Endodermal cell (in vitro differentiated cells): Measurements from ENCODE around the gene CADM1. TPM values are rescaled to one million over a fixed set of nuclear protein-coding genes. Genes with fewer than 3 reads are reported as not detected.

ENCODE experiments used
- DNase-seq: peaks from one replicate; pipeline ENCODE4 v3.0.0-alpha.2; 2017
- H3K27ac ChIP-seq: 2 replicates; pipeline ENCODE4 v1.5.1; 2013; ENCODE audit warnings: mild to moderate bottlenecking, low read depth, low read length, moderate library complexity
- H3K27me3 ChIP-seq: 2 replicates; pipeline ENCODE4 v1.6.1; 2013; ENCODE audit warnings: mild to moderate bottlenecking, low read length, moderate library complexity; ENCODE audit not compliant: insufficient read depth, control insufficient read depth, poor library complexity, severe bottlenecking
- H3K36me3 ChIP-seq: 2 replicates; pipeline ENCODE4 v1.7.0; 2013; ENCODE audit warnings: mild to moderate bottlenecking, low read length, moderate library complexity; ENCODE audit not compliant: control insufficient read depth, insufficient read depth
- H3K4me1 ChIP-seq: one replicate; pipeline ENCODE4 v1.7.0; 2013; ENCODE audit warnings: low read length; ENCODE audit not compliant: control insufficient read depth, insufficient read depth
- H3K4me3 ChIP-seq: 2 replicates; pipeline ENCODE4 v1.5.1; 2013; ENCODE audit warnings: mild to moderate bottlenecking, low read length, moderate library complexity
- H3K9ac ChIP-seq: 2 replicates; pipeline ENCODE4 v1.6.1; 2013; ENCODE audit warnings: mild to moderate bottlenecking, low read length, moderate library complexity; ENCODE audit not compliant: poor library complexity, severe bottlenecking; ENCODE audit errors: extremely low read depth
- H3K9me3 ChIP-seq: 2 replicates; pipeline ENCODE4 v1.6.1; 2013; ENCODE audit warnings: mild to moderate bottlenecking, low read length, moderate library complexity; ENCODE audit not compliant: control insufficient read depth
- H3K27ac Mint-ChIP-seq: 2 replicates; pipeline ENCODE4 v1.8.0; 2020; ENCODE audit warnings: mixed read lengths
- H3K27me3 Mint-ChIP-seq: 2 replicates; pipeline ENCODE4 v1.8.0; 2021; ENCODE audit warnings: mild to moderate bottlenecking, mixed read lengths; ENCODE audit not compliant: insufficient read depth
- H3K36me3 Mint-ChIP-seq: 2 replicates; pipeline ENCODE4 v1.8.0; 2020; ENCODE audit warnings: low read depth, mixed read lengths
- H3K4me1 Mint-ChIP-seq: 2 replicates; pipeline ENCODE4 v1.8.0; 2020; ENCODE audit warnings: mixed read lengths
- H3K4me3 Mint-ChIP-seq: 2 replicates; pipeline ENCODE4 v1.8.0; 2020; ENCODE audit warnings: mild to moderate bottlenecking, moderate library complexity, mixed read lengths
- H3K9me3 Mint-ChIP-seq: 2 replicates; pipeline ENCODE4 v1.8.0; 2020; ENCODE audit warnings: mild to moderate bottlenecking, mixed read lengths
- WGBS, 2 experiments: methylation state at CpG; one replicate each; pipeline versions ENCODE4 v1.1.5 to v1.1.7; 2013; ENCODE audit warnings: missing lambda C conversion rate in 2 of 2, mixed read lengths in 1 of 2; ENCODE audit not compliant: insufficient coverage in 1 of 2, insufficient read length in 1 of 2; 5-methylcytosine and 5-hydroxymethylcytosine counted together
- total RNA-seq, 2 donors: library from RNA; stranded (reverse); fragmentation: NEBNext Ultra II Directional in 1 of 2; extraction: Animal tissue kit (Norgen Biotek cat#: 25700) in 1 of 2; gene quantifications; 2 replicates in 1 of 2; 3 replicates in 1 of 2; pipeline ENCODE4 v1.2.1, GENCODE V29; 2021
- TF ChIP-seq, protein P1 (sequence below): fragments of 200-600 bp; sonication (generic); conservative IDR thresholded peaks from 2 replicates; pipeline ENCODE4 v1.5.0; 2021; ENCODE audit warnings: antibody characterized with exemption, mild to moderate bottlenecking

Gene CADM1
- total RNA-seq, 2 donors from 2014 or later, result 76.3 to 88.2 TPM

DNA sequence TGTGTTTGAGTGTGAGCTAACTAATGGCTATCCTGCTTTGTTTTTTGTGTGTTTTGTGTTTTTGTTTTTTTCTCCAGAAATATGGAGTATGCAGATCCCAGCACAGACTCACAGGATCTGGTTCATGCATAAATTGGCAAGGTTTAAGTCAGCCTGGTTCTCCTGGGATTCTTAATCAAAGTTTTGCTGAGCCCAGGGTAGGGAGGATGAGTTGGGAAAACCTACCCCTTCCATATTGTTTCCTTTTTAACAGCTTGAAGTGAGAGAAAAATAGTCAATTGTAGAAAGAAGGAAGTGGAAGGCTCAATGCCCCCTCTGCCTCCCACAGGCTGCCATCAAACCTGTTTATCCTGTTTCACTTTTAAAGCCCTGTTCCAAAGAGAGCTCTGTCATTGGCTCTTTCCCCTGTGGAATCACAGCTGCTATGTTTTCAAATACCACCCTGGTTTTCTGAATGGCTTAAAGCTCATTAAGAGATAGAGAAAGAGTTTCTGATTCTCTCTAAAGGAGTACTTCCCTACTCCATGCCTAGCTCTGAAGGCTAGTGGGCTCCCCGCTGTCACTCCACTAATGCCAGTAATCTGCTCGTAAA lies 23.4 kb upstream of the CADM1 start:
- peaks cover 8% of the 10 kb centered on the region for H3K27me3 Mint-ChIP-seq
- no peak overlapping the region for H3K4me3 ChIP-seq
- peaks cover 5% of the 10 kb centered on the region for H3K27me3 ChIP-seq
- H3K9ac ChIP-seq, result no peak overlapping the region
- H3K9me3 ChIP-seq, result no peaks in the 10 kb centered on the region
- peaks cover 47% of the 10 kb centered on the region for H3K4me1 Mint-ChIP-seq
- 86% methylated on average over 2 of the region's 2 CpGs; no CpG with 5 or more reads in 1 of the 2 experiments for WGBS, 2 experiments
- no peak overlapping the region for H3K4me3 Mint-ChIP-seq
- no peaks in the 10 kb centered on the region for H3K9me3 Mint-ChIP-seq
- TF ChIP-seq, protein P1, sequence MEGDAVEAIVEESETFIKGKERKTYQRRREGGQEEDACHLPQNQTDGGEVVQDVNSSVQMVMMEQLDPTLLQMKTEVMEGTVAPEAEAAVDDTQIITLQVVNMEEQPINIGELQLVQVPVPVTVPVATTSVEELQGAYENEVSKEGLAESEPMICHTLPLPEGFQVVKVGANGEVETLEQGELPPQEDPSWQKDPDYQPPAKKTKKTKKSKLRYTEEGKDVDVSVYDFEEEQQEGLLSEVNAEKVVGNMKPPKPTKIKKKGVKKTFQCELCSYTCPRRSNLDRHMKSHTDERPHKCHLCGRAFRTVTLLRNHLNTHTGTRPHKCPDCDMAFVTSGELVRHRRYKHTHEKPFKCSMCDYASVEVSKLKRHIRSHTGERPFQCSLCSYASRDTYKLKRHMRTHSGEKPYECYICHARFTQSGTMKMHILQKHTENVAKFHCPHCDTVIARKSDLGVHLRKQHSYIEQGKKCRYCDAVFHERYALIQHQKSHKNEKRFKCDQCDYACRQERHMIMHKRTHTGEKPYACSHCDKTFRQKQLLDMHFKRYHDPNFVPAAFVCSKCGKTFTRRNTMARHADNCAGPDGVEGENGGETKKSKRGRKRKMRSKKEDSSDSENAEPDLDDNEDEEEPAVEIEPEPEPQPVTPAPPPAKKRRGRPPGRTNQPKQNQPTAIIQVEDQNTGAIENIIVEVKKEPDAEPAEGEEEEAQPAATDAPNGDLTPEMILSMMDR, result no peak
- H3K27ac ChIP-seq, result no peak overlapping the region
- no peaks in the 10 kb centered on the region for H3K36me3 Mint-ChIP-seq
- peaks cover 13% of the 10 kb centered on the region for H3K4me1 ChIP-seq
- H3K27ac Mint-ChIP-seq, result peak overlapping the region; percentile 74
- DNase-seq, result peak; percentile 75
- no peaks in the 10 kb centered on the region for H3K36me3 ChIP-seq

DNA sequence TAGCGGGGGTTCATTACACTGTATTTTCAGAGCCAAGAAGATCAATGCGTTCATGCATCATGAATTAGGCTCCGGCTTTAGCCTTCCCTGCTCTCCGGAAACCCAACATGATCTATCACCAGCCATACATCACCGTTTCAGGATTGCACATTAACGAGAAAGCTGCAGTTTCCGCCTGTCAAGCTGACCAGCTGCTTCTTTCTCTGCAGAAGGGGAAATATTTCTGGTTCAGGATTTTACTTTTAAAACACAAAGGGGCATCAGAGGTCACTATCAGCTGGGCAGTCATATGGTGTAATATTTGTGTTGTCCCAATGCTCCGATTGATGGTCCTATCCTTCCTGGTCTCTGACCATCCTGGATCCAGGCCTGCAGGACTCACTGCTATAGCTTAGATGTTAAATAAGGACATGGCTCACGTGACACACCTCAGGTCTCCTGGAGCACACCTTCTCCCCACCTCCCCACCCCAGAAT lies 21.4 kb upstream of the CADM1 start:
- Histone ChIP-seq H3K27ac (no peak overlapping the region), H3K9me3 (no peaks in the 10 kb centered on the region), H3K4me3 (no peak overlapping the region), H3K36me3 (no peaks in the 10 kb centered on the region), H3K9ac (no peak overlapping the region), H3K27me3 (peaks cover 13% of the 10 kb centered on the region), H3K4me1 (peaks cover 6% of the 10 kb centered on the region)
- TF ChIP-seq, protein P1, result no peak
- peaks cover 11% of the 10 kb centered on the region for H3K27me3 Mint-ChIP-seq
- H3K4me3 Mint-ChIP-seq, result no peak overlapping the region
- DNase-seq, result peak; percentile 10
- no peak overlapping the region for H3K27ac Mint-ChIP-seq
- H3K4me1 Mint-ChIP-seq, result peaks cover 40% of the 10 kb centered on the region
- H3K36me3 Mint-ChIP-seq, result no peaks in the 10 kb centered on the region
- whole genome bisulfite sequencing, 2 experiments, result 92 to 93% methylated on average over 9 of the region's 9 CpGs
- no peaks in the 10 kb centered on the region for H3K9me3 Mint-ChIP-seq

DNA sequence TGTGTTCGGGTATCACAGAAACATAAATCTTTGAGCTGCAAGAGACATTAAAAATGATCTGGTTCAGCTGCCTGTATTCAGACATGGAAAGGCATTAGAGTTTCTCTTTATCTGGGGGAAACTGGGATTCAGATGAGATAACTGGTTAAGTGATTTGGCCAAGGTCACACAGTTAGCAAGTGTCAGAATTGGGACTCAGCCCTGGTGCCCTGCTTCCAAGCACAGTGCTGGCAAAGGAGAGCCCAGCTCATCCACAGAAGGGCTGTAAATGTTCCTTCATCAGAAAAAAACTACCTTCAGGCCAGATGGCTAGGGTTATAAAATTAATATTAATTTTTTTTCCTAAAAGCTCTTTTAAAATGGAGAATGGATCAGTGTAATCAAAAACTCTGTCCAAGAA lies 20.4 kb upstream of the CADM1 start:
- H3K9ac ChIP-seq, result no peak overlapping the region
- no peaks in the 10 kb centered on the region for H3K9me3 ChIP-seq
- H3K4me3 ChIP-seq, result no peak overlapping the region
- H3K9me3 Mint-ChIP-seq, result no peaks in the 10 kb centered on the region
- H3K27me3 Mint-ChIP-seq, result peaks cover 11% of the 10 kb centered on the region
- peaks cover 39% of the 10 kb centered on the region for H3K4me1 Mint-ChIP-seq
- no peak overlapping the region for H3K27ac ChIP-seq
- H3K4me1 ChIP-seq, result peaks cover 6% of the 10 kb centered on the region
- no peak overlapping the region for H3K27ac Mint-ChIP-seq
- TF ChIP-seq, protein P1, result no peak
- no peaks in the 10 kb centered on the region for H3K36me3 Mint-ChIP-seq
- H3K4me3 Mint-ChIP-seq, result no peak overlapping the region
- DNase-seq, result no peak
- WGBS, 2 experiments, result 92% methylated on average over 1 of the region's 1 CpG
- H3K27me3 ChIP-seq, result peaks cover 19% of the 10 kb centered on the region
- no peaks in the 10 kb centered on the region for H3K36me3 ChIP-seq
